Measurements from ENCODE around the gene GATD1.

- TF ChIP-seq EP300 (conservative IDR thresholded peaks at IDR 0.05; ENCODE audit: poor library complexity, severe bottlenecking) (no peak), POLR2AphosphoS5 (IDR thresholded peaks at IDR 0.05) (no peak), CTCF (IDR thresholded peaks at IDR 0.05; ENCODE audit: poor library complexity, severe bottlenecking) (no peak), RAD21 (conservative IDR thresholded peaks at IDR 0.05) (no peak)
Observed at GRCh38 chr11:763073-763463, 14.2 kb downstream of the GATD1 start.

Measured in neural cell (in vitro differentiated cells).